ENCODE results near the gene MCM3AP. TPM values are rescaled to one million over a fixed set of nuclear protein-coding genes. Genes with fewer than 3 reads are reported as not detected.

The MCM3AP gene
- total RNA-seq, 1 donor from 2014 or later: 153 TPM

- no peak for TF ChIP-seq CTCF (conservative IDR thresholded peaks at IDR 0.05)
- no peaks in the 10 kb centered on the region for H3K9me3 Mint-ChIP-seq
- DNase-seq (ENCODE audit: low read depth, low spot score): no peak
- H3K27me3 Mint-ChIP-seq (ENCODE audit: low read depth): no peaks in the 10 kb centered on the region
- H3K27ac Mint-ChIP-seq (ENCODE audit: unreplicated experiment): no peak overlapping the region
- peak overlapping the region; percentile 95 for H3K4me3 Mint-ChIP-seq
- H3K36me3 Mint-ChIP-seq (ENCODE audit: low read depth): peaks cover 14% of the 10 kb centered on the region
- H3K4me1 Mint-ChIP-seq: peaks cover 30% of the 10 kb centered on the region
Measured at GRCh38 chr21:46326110-46326703, 40.8 kb upstream of the MCM3AP start.

GRCh38 chr21:46325073-46325912 lies 39.9 kb upstream of the MCM3AP start:
- Mint-ChIP-seq H3K36me3 (ENCODE audit: low read depth) (peaks cover 15% of the 10 kb centered on the region), H3K27me3 (ENCODE audit: low read depth) (no peaks in the 10 kb centered on the region), H3K27ac (ENCODE audit: unreplicated experiment) (peak overlapping the region; percentile 81), H3K9me3 (no peaks in the 10 kb centered on the region), H3K4me1 (peaks cover 39% of the 10 kb centered on the region), H3K4me3 (peak overlapping the region; percentile 95)
- peak; percentile 45 for DNase-seq (ENCODE audit: low read depth, low spot score)
- peak; percentile 51 for TF ChIP-seq CTCF (conservative IDR thresholded peaks at IDR 0.05)

DNA sequence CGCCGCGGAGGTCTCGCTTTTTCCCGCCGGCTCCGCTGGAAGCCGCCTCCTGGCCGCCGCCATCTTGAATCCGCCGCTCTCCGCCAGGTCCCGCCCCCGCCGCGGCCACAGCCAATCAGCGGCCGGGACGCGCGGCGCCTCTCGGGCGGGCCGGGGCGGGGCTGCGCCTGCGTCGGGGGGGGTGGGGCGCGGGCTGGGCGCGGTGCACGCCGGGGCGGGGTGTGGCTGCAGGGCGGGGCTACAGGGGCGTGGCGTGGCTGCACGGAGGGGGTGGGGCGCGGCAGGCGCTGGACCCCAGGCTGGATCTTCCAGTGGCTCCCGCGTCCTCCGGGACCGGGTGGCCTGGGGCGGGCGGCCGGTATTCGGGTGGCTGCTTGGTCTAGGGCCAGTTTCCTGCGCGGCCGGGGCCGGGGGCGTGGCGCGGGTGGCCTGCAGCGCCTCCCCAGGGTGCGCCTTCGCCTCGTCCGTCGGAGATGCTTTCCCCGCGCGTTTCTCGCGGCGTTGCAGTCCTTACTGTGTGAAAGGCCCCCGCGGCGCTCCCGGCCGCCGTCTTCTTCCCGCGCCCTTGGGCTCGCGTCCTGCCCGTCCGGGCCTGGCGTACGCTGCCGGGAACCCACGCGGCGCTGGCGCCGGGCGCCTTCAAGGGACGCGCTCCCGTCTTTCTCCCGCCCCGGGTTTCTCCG lies 39.1 kb upstream of the MCM3AP start:
- Mint-ChIP-seq H3K4me1 (peaks cover 40% of the 10 kb centered on the region), H3K4me3 (peak overlapping the region; percentile 97), H3K27ac (ENCODE audit: unreplicated experiment) (peak overlapping the region; percentile 98), H3K9me3 (no peaks in the 10 kb centered on the region), H3K27me3 (ENCODE audit: low read depth) (no peaks in the 10 kb centered on the region), H3K36me3 (ENCODE audit: low read depth) (peaks cover 15% of the 10 kb centered on the region)
- no peak for TF ChIP-seq CTCF (conservative IDR thresholded peaks at IDR 0.05)
- peak; percentile 90 for DNase-seq (ENCODE audit: low read depth, low spot score)

GRCh38 chr21:46323710-46324389 lies 38.4 kb upstream of the MCM3AP start, which contains the start of the genes C21orf58 and PCNT:
TSS of gene C21orf58 (minus strand) at chr21:46323870. CDS start at chr21:46322738, 1,132 bp downstream.
TSS of gene PCNT (plus strand) at chr21:46324156. CDS start at chr21:46324229, 73 bp downstream.
- Mint-ChIP-seq H3K4me3 (peak within 1 kb of the TSS; percentile 97), H3K4me1 (peaks cover 40% of the 10 kb centered on the region), H3K9me3 (no peaks in the 10 kb centered on the region), H3K27me3 (ENCODE audit: low read depth) (no peaks in the 10 kb centered on the region), H3K36me3 (ENCODE audit: low read depth) (peaks cover 15% of the 10 kb centered on the region), H3K27ac (ENCODE audit: unreplicated experiment) (peak within 1 kb of the TSS; percentile 99)
- DNase-seq (ENCODE audit: low read depth, low spot score): peak; percentile 93
- TF ChIP-seq CTCF (conservative IDR thresholded peaks at IDR 0.05): no peak

GRCh38 chr21:46323227-46323709 lies 37.9 kb upstream of the MCM3AP start:
- Mint-ChIP-seq H3K4me3 (peak overlapping the region; percentile 97), H3K27me3 (ENCODE audit: low read depth) (no peaks in the 10 kb centered on the region), H3K9me3 (no peaks in the 10 kb centered on the region), H3K4me1 (peaks cover 40% of the 10 kb centered on the region), H3K36me3 (ENCODE audit: low read depth) (peaks cover 15% of the 10 kb centered on the region), H3K27ac (ENCODE audit: unreplicated experiment) (peak overlapping the region; percentile 99)
- TF ChIP-seq CTCF (conservative IDR thresholded peaks at IDR 0.05): no peak
- no peak for DNase-seq (ENCODE audit: low read depth, low spot score)
